HG02571 (cell line): ENCODE results near the gene SVOP.

Experiments
- ATAC-seq: cut with Tn5 transposase; IDR thresholded peaks from one replicate; pipeline ENCODE4 v1.9.1; 2021; ENCODE audit warnings: mild to moderate bottlenecking, moderate library complexity; ENCODE audit not compliant: unreplicated experiment

SVOP gene

DNA sequence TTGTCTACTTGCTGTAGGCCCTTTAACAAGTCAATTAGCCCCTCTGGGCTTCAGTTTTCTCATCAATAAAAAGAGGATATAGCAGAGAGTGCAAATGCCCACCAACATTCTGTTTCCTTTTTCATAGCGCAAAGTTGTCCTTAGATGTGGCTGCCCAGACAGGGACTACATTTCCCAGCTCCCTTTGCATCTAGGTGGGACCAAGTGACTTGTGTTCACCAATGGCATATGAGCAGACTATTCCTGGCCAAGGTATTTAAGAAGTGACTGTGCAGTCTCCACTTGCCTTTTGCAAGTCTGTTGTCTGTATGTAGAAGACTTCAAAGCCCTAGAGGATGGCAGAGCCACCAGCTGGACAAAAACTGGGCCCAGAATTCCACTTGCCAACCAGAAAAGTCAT is 81.3 kb downstream of the SVOP start:
- ATAC-seq: no peak

- ATAC-seq: no peak
These were observed 82.5 kb downstream of the SVOP start for GRCh38 chr12:108938247-108938924.

DNA sequence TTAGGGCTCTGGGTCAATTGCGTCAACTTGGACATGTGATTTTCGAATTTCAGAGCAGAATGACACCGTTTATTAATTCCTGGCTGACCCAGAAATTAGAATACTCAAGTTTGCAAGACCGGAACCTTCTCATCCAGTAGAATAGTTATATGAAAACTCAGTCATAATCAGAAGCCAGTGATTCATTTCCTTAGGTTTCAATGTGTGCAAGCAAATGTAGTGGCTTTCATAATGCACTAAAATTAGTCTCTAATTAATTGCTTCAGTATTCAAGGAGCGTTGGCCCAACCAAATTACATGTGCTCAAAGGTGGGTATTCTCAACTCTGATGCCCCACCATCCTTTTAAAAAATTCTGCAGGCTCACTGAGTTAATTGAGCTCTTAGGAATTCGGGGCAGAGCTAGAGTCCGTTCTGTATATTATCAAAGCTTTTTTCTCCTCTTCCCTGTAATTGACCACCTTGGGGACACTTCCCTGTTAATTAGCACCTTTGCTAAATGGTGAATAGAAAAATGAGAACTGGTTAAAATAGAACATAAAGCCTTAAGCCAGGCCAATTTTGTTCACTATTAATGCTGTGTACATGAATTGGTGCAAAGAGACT is 85.6 kb downstream of the SVOP start:
- ATAC-seq: no peak

GRCh38 chr12:108933949-108934348 is 86.9 kb downstream of the SVOP start:
- ATAC-seq: no peak

GRCh38 chr12:108930756-108931155 is 90.1 kb downstream of the SVOP start:
- ATAC-seq: no peak

- ATAC-seq: no peak
These were observed 90.7 kb downstream of the SVOP start for GRCh38 chr12:108930155-108930554.

DNA sequence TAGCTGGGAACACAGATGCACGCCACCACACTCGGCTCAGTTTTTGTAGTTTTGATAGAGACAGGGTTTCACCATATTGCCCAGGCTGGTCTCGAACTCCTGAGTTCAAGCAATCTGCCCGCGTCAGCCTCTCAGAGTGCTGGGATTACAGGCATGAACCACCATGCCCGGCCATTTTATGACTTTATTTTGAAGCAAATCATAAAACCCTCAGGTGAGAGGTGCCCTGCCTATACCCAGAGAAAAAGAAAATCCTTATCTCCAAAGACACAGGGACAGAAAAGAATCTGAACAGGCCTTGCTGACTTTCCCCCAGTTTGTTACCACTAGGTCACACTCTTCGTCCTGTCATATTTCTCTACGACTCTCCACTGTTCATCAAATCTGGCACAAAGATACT is 92.2 kb downstream of the SVOP start:
- ATAC-seq: no peak

DNA sequence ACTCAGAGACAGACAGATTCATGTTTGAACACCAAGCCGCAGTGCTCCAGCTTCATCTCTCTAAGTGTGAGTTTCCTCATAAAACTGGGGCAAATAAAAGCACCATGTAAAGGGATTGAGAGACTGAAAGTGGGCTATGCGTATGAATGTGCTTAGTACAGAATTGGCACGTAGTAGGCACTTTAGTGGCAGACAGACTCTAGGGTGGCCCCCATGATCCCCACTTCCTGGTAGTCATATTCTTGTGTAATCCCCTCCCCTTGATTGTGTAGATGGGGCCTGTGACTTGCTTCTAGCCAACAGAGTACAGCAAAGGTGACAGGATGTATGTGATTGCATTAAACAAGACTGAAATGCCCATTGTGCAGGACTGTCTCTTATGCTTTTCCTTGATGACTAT is 98.0 kb downstream of the SVOP start:
- no peak for ATAC-seq

DNA sequence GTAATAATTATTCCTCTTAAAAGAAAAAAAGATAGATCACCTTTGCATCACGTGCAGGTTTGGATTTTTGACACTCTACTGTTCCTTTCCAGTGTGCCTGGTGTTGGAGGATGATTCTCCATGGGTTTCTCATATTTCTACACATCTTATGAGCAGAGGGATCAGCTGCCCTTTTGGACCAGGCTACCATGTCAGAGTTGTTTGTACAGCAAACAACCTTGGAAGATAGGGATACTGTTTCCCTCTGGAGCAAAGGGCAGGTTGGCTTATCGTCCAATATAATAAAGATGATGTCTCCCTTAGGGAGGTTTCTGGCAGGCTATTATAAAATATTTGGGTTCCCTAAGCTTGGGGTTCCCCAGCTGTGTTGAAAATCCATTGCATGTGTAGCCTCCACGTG is 98.9 kb downstream of the SVOP start:
- no peak for ATAC-seq

DNA sequence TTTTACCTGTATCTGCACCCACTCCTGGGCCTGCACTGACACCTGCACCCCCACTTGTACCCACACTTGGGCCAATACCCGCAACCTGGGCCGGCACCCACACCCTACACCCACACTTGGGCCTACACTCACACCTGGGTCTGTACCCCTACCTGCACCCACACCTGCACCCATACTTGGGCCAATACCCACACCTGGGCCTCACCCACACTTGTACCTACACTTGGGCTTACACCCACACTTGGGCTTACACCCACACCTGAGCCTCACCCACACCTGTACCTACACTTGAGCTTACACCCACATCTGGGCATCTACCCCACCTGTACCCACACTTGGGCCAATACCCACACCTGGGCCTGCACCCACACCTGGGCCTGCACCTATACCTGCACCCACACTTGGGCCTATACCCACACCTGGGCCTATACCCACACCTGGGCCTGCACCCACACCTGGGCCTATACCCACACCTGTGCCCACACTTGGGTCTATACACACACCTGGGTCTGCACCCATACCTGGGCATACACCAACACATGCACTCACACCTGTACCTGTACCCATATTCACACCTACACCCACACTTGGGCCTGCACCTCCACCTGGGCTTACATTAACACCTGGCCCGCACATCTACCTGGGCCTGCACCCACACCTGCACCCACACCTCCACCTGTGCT is 101.8 kb downstream of the SVOP start:
- ATAC-seq: no peak

DNA sequence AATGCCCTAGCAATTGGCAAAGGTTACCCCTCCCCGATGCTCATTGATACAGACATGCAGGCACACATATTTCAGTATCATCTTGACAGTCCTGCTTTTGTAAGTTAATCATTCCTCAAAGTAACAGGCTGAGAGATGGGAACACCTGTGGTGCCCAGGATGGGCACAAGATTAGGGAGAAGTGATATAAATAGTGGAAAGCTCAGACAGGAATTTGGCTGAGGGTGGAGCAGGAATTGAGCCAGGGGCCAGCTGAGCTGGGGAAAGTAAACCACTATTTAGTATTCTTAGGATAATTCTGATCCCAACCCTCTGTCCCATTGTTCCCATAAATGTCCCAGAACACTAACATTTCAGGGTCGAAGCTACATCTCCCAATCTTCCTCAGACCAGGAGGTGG is 102.7 kb downstream of the SVOP start:
- no peak for ATAC-seq

GRCh38 chr12:108916336-108916735 is 104.5 kb downstream of the SVOP start:
- ATAC-seq: no peak

DNA sequence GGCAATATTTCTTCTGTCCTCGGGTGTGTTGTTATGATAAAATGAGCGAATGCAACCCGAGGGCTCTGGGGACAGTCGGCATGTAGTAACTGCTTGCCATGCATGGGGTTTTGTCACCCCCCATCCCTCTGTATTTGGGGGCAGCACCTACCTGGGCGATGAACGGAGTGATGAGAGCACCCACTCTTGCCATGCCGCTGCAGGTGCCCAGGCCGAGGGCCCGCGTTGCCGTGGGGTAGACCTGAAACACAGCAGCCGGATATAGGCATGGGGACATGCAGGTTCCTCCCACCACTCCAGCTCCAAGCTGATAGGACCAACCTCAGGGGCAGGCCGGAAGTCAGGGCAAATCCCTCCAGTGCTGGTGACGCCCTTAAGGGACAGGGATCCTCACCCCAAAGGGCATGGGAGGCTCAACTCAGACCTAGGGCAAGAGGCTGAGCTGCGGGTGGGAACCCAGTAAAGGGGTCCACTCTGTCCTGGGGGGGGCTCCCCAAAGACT is 105.2 kb downstream of the SVOP start:
- ATAC-seq: no peak

DNA sequence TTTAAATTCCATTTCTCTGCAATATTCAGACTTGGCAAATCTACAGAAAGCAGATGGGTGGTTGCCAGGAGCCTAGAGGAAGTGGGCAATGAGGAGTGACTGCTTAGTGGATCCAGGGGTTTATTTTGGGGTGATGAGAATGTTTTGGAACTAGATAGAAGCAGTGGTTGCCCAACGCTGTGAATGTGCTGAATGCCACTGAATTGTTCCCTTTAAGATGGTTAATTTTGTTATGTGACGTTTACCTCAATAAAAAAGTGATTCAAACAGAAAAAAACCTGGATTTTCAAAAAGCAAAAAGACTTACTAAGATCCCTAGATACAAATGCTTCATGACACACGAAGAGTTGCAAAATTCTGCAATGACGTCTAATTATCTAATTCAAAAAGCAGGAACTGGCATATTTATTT is 106.7 kb downstream of the SVOP start:
- ATAC-seq: no peak

GRCh38 chr12:108912361-108912760 is 108.5 kb downstream of the SVOP start:
- no peak for ATAC-seq

DNA sequence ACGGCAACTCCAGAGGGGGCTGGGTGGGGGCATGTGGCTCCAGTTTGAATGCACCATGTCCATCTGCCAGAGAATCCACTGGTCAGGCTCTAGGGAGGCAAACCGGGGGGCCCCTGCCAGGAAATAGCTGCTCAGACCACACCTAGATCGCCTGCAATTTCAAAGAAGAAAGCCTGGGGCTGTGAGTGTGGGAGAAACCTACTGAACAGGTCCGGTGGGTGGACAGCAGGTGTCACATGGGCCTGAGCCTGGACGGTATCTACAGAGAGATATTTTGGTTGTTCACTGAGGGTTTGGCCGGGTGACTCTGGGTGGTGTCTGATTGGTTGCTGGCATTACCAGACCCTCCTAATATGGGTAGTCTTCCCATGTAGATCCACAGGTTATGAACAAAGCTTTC is 109.0 kb downstream of the SVOP start:
- ATAC-seq: no peak

GRCh38 chr12:108910336-108910735 is 110.5 kb downstream of the SVOP start:
- ATAC-seq: no peak

DNA sequence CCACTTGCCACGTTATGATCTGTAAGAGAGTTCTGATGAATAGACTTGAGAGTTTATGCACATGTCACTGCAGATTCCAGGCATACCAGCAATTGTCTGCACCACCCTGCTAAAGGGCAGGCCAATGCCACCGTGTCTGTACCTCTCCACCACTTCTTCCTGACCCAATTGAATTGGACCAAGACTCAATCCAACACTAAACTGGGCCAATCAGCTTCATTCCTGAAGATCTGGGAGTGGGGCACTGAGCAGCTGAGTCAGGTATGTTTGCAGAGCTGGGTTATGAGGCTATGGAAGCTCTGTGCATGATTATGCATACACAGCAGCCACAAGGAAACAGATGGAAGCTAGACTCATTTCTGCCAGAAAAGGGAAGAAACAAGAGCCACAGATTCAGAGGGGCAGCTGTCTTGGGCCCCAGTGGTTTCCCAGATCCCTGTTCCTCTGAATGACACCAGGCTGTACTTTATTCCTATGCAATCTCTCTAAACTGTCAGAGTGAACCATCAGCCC is 113.0 kb downstream of the SVOP start:
- no peak for ATAC-seq

- ATAC-seq: no peak
These were observed 113.9 kb downstream of the SVOP start for GRCh38 chr12:108906971-108907370.

- ATAC-seq: no peak
These were observed 115.1 kb downstream of the SVOP start for GRCh38 chr12:108905725-108906124.

DNA sequence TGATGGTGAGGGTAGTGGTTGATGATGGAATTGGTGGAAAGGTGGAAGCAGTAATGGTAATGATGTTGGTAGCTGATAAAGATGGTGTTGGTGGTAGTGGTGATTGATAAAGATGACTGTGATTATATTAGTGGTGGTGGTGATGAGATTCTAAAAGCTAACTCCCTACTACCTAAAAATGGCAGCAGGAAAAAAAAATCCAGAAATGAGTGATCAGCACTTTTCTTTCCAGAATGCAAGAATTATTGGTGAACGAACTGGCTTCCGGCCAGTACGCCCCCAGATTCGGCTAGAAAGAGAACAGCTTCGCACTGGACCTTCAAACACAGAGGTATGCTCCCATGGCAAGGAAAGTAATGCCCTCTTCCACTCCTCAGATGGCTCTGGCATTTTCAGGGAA is 121.7 kb downstream of the SVOP start:
- no peak for ATAC-seq

GRCh38 chr12:108896817-108897216 is 124.1 kb downstream of the SVOP start:
- no peak for ATAC-seq
